NCI-H82 (cell line): ENCODE measurements around the gene ZSCAN32.
A peak's percentile ranks its signal among the peaks of the same experiment; 100 is the strongest.

Experiments used
- DNase-seq: peaks from one replicate; lab custom pipeline; 2025; lab: John Stamatoyannopoulos, UW

ZSCAN32 gene

DNA sequence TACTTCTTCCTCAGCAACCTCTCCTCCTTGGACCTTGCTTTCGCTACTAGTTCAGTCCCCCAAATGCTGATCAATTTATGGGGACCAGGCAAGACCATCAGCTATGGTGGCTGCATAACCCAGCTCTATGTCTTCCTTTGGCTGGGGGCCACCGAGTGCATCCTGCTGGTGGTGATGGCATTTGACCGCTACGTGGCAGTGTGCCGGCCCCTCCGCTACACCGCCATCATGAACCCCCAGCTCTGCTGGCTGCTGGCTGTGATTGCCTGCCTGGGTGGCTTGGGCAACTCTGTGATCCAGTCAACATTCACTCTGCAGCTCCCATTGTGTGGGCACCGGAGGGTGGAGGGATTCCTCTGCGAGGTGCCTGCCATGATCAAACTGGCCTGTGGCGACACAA is 44.7 kb downstream of the ZSCAN32 start:
- no peak for DNase-seq

DNA sequence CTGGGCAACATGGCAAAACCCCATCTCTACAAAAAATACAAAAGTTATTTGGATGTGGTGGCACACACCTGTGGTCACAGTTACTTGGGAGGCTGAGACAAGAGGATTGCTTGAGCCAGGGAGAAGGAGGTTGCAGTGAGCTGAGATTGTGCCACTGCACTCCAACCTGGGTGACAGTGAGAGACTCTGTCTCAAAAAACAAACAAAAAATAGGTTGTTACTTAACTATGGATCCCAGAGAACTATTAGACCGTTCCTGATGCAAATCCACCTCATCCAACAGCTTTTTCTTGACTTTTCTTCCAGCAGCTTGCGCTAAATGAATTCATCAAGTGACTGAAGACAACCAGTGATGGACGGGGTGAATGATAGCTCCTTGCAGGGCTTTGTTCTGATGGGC is 45.2 kb downstream of the ZSCAN32 start, which contains the start of gene OR2C1:
Gene OR2C1 (plus strand): TSS at position 301 of the 400 bp plus-strand sequence. CDS start 52 bp downstream, at position 353.
- DNase-seq = no peak

DNA sequence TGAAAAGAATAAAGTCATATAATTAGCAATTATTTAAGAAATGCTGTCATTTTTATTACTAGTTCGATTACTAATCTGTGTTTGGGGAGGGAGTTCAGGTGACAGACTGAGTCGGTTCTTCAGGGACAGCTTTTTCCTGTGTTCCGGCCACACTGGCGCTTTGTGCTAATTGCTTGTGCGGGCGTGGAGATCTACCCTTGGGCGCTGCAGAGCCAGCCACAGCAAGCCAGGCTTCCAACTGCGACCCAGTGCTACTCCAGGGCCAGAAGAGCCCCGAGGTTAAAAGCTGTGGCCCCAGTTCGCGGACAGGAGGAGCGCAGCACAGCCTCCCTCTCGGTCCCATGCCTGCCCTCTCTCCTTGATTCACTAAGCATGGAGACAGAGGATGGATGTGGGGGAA is 51.6 kb downstream of the ZSCAN32 start:
- DNase-seq = no peak

DNA sequence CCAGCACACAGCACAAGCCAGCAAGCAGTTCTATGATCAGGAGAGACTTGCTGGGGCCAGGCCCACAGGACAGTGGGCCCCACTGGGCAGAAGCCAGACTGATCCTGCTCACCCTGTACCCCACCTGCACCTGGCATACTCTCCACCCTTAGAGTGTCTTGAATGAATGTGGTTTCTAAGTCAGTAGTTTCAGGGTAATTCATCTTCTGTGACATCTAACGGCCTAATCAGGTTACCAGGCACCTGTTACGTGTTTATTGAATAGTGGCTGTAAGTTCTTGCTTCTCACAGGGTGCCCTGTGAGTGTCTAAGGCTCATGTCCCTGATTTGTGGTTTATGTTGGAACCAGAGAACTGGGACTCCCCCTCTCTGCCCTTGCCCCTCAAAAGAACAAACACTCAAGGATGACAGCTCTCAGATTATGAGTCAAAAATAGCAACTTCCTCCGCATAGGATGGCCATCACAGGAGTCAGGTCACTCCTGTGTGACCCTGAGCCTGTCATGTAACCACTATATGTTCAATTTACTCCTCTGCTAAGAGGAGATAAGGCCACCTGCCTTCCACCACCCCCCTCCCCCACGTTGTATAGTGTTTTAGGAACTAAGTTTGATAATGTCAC is 52.1 kb downstream of the ZSCAN32 start:
- DNase-seq = peak; percentile 32

DNA sequence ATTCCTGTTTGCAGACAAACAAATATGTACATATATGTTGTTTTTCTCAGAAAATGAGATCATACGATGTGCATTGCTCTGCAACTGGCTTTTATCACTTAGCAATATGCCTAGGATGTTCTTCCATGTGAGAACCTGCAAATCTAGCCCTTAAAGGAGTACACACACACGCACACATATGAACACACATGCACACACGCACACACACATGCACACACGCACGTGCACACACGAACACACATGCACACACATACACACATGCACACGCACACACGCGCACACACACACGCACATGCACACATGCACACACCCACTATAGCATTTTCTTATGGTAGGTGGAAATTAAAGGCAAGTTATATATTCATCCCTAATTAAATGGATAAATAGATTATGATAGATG is 53.2 kb downstream of the ZSCAN32 start:
- DNase-seq = no peak

DNA sequence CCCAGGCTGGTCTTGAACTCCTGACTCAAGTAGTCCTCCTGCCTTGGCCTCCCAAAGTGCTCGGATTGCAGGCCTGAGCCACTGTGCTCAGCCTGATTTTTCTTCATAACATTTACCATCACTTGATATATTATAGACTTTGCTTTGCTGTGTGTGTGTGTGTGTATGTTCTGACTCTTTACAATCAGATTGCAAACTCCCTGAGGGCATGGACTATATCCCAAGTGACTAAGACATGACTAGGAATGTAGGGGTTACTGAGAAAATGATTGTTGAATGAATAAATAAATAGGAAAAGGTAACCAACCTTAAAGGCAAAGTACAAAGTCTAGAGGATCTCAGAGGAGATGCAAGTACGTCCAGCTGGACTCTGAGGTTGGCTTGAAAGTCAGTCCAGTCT is 54.8 kb downstream of the ZSCAN32 start:
- DNase-seq = no peak
